ENCODE results near the gene TAF15. TPM values are rescaled to one million over a fixed set of nuclear protein-coding genes. Genes with fewer than 3 reads are reported as not detected.

Gene TAF15
- total and polyA plus RNA-seq, 2 experiments from 2014 or later: 27.2 to 75.2 TPM

- Histone ChIP-seq H3K4me3 (no peak overlapping the region), H3K9me3 (ENCODE audit: low read depth) (no peaks in the 10 kb centered on the region), H3K27ac (no peak overlapping the region), H3K27me3 (no peaks in the 10 kb centered on the region), H3K4me1 (ENCODE audit: low read depth) (peaks cover 7% of the 10 kb centered on the region), H3K36me3 (no peaks in the 10 kb centered on the region)
- no peak for TF ChIP-seq CTCF (IDR thresholded peaks at IDR 0.05; ENCODE audit: low read depth, low read length)
- DNase-seq (ENCODE audit: low read depth in 1 of 2, low spot score in 1 of 2): no peak
These were observed 80.0 kb downstream of the TAF15 start for GRCh38 chr17:35889241-35889640.

- H3K4me3 ChIP-seq: no peak overlapping the region
- no peaks in the 10 kb centered on the region for H3K36me3 ChIP-seq
- DNase-seq (ENCODE audit: low read depth in 1 of 2, low spot score in 1 of 2): peak; percentile 55 to 91
- TF ChIP-seq CTCF (IDR thresholded peaks at IDR 0.05; ENCODE audit: low read depth, low read length): no peak
- H3K9me3 ChIP-seq (ENCODE audit: low read depth): no peaks in the 10 kb centered on the region
- peak overlapping the region; percentile 51 for H3K27ac ChIP-seq
- peaks cover 7% of the 10 kb centered on the region for H3K4me1 ChIP-seq (ENCODE audit: low read depth)
- H3K27me3 ChIP-seq: no peaks in the 10 kb centered on the region
These were observed 80.8 kb downstream of the TAF15 start for GRCh38 chr17:35889818-35890773.

GRCh38 chr17:35890774-35891155, 81.5 kb downstream of the TAF15 start:
- Histone ChIP-seq H3K27me3 (no peaks in the 10 kb centered on the region), H3K36me3 (no peaks in the 10 kb centered on the region), H3K4me3 (no peak overlapping the region), H3K9me3 (ENCODE audit: low read depth) (no peaks in the 10 kb centered on the region), H3K4me1 (ENCODE audit: low read depth) (peaks cover 7% of the 10 kb centered on the region), H3K27ac (no peak overlapping the region)
- TF ChIP-seq CTCF (IDR thresholded peaks at IDR 0.05; ENCODE audit: low read depth, low read length): no peak
- DNase-seq (ENCODE audit: low read depth in 1 of 2, low spot score in 1 of 2): no peak

GRCh38 chr17:35891269-35891668, 82.0 kb downstream of the TAF15 start:
- peaks cover 7% of the 10 kb centered on the region for H3K4me1 ChIP-seq (ENCODE audit: low read depth)
- no peak overlapping the region for H3K27ac ChIP-seq
- H3K9me3 ChIP-seq (ENCODE audit: low read depth): no peaks in the 10 kb centered on the region
- TF ChIP-seq CTCF (IDR thresholded peaks at IDR 0.05; ENCODE audit: low read depth, low read length): no peak
- DNase-seq (ENCODE audit: low read depth in 1 of 2, low spot score in 1 of 2): no peak
- H3K27me3 ChIP-seq: no peaks in the 10 kb centered on the region
- H3K36me3 ChIP-seq: no peaks in the 10 kb centered on the region
- H3K4me3 ChIP-seq: no peak overlapping the region

- peaks cover 7% of the 10 kb centered on the region for H3K4me1 ChIP-seq (ENCODE audit: low read depth)
- H3K27ac ChIP-seq: no peak overlapping the region
- DNase-seq (ENCODE audit: low read depth in 1 of 2, low spot score in 1 of 2): peak in 1 of 2 donors; percentile 81
- TF ChIP-seq CTCF (IDR thresholded peaks at IDR 0.05; ENCODE audit: low read depth, low read length): no peak
- no peak overlapping the region for H3K4me3 ChIP-seq
- H3K9me3 ChIP-seq (ENCODE audit: low read depth): no peaks in the 10 kb centered on the region
- no peaks in the 10 kb centered on the region for H3K36me3 ChIP-seq
- no peaks in the 10 kb centered on the region for H3K27me3 ChIP-seq
These were observed 83.1 kb downstream of the TAF15 start for GRCh38 chr17:35892091-35893035.
